Measurements from ENCODE around the gene NEU1. TPM values are rescaled to one million over a fixed set of nuclear protein-coding genes. Genes with fewer than 3 reads are reported as not detected.
"Not testable (repeated sequence)": the region's sequence is repeated elsewhere in the genome, so short reads cannot be mapped to it uniquely, and the experiment has no call there.

The NEU1 gene
- total and polyA plus RNA-seq, 5 donors from 2014 or later, result 26.4 to 32.4 (median 29.1) TPM

GRCh38 chr6:31858707-31859106, 3.9 kb downstream of the NEU1 start:
- no peaks in the 10 kb centered on the region for H3K9me3 Mint-ChIP-seq
- Histone ChIP-seq H3K4me1 (ENCODE audit: control insufficient read depth, insufficient read depth, low read length, poor library complexity, severe bottlenecking) (peaks cover 14% of the 10 kb centered on the region), H3K36me3 (ENCODE audit: control insufficient read depth, insufficient read depth, low read length) (peaks cover 12% of the 10 kb centered on the region), H3K9me3 (ENCODE audit: control insufficient read depth in 2 of 2, low read length in 2 of 2) (no peaks in the 10 kb centered on the region), H3K4me3 (ENCODE audit: low read depth, low read length) (no peak overlapping the region), H3K27ac (ENCODE audit: insufficient read depth, low read length, poor library complexity, severe bottlenecking) (no peak overlapping the region), H3K27me3 (ENCODE audit: control insufficient read depth, insufficient read depth, low read length) (no peaks in the 10 kb centered on the region)
- H3K4me1 Mint-ChIP-seq, result peaks cover 4 to 29% (median 14%) of the 10 kb centered on the region in 4 donors
- peak overlapping the region in 1 of 4 donors; percentile 19 for H3K4me3 Mint-ChIP-seq
- ATAC-seq (ENCODE audit: low read depth in 2 of 2) (no peak), DNase-seq (no peak)
- no peaks in the 10 kb centered on the region for H3K27me3 Mint-ChIP-seq
- H3K36me3 Mint-ChIP-seq, result peaks cover 15% of the 10 kb centered on the region
- H3K27ac Mint-ChIP-seq, result no peak overlapping the region

GRCh38 chr6:31857774-31858173, 4.8 kb downstream of the NEU1 start:
- H3K27me3 ChIP-seq (ENCODE audit: control insufficient read depth, insufficient read depth, low read length); H3K4me1 ChIP-seq (ENCODE audit: control insufficient read depth, insufficient read depth, low read length, poor library complexity, severe bottlenecking); H3K27ac Mint-ChIP-seq; H3K27me3 Mint-ChIP-seq; DNase-seq; H3K27ac ChIP-seq (ENCODE audit: insufficient read depth, low read length, poor library complexity, severe bottlenecking); H3K4me3 ChIP-seq (ENCODE audit: low read depth, low read length); H3K9me3 ChIP-seq (ENCODE audit: control insufficient read depth in 2 of 2, low read length in 2 of 2); H3K4me3 Mint-ChIP-seq; ATAC-seq (ENCODE audit: low read depth in 2 of 2); H3K9me3 Mint-ChIP-seq: not testable (repeated sequence)
- H3K36me3 ChIP-seq (ENCODE audit: control insufficient read depth, insufficient read depth, low read length), result peaks cover 12% of the 10 kb centered on the region
- peaks cover 15% of the 10 kb centered on the region for H3K36me3 Mint-ChIP-seq
- H3K4me1 Mint-ChIP-seq, result peaks cover 1 to 20% (median 10%) of the 10 kb centered on the region in 4 donors

GRCh38 chr6:31851980-31852718, 10.5 kb downstream of the NEU1 start:
- H3K9me3 Mint-ChIP-seq, H3K27ac Mint-ChIP-seq: not testable (repeated sequence)

GRCh38 chr6:31851485-31851832, 11.2 kb downstream of the NEU1 start:
- Histone ChIP-seq H3K4me3 (ENCODE audit: low read depth, low read length) (no peak overlapping the region), H3K4me1 (ENCODE audit: control insufficient read depth, insufficient read depth, low read length, poor library complexity, severe bottlenecking) (no peaks in the 10 kb centered on the region), H3K27me3 (ENCODE audit: control insufficient read depth, insufficient read depth, low read length) (no peaks in the 10 kb centered on the region), H3K27ac (ENCODE audit: insufficient read depth, low read length, poor library complexity, severe bottlenecking) (no peak overlapping the region), H3K9me3 (ENCODE audit: control insufficient read depth in 2 of 2, low read length in 2 of 2) (no peaks in the 10 kb centered on the region), H3K36me3 (ENCODE audit: control insufficient read depth, insufficient read depth, low read length) (no peaks in the 10 kb centered on the region)
- Mint-ChIP-seq H3K27ac (no peak overlapping the region), H3K36me3 (no peaks in the 10 kb centered on the region), H3K4me3 (no peak overlapping the region), H3K4me1 (peaks cover 0 to 2% (median 0%) of the 10 kb centered on the region in 4 donors), H3K27me3 (no peaks in the 10 kb centered on the region), H3K9me3 (no peaks in the 10 kb centered on the region)
- ATAC-seq (ENCODE audit: low read depth in 2 of 2) (no peak), DNase-seq (no peak)

More at GRCh38 chr6:31851980-31852718, 10.5 kb downstream of the NEU1 start:
- not testable (repeated sequence) for H3K4me1 ChIP-seq (ENCODE audit: control insufficient read depth, insufficient read depth, low read length, poor library complexity, severe bottlenecking); H3K4me3 Mint-ChIP-seq; H3K4me1 Mint-ChIP-seq; H3K36me3 ChIP-seq (ENCODE audit: control insufficient read depth, insufficient read depth, low read length); H3K27me3 Mint-ChIP-seq; H3K36me3 Mint-ChIP-seq; H3K27ac ChIP-seq (ENCODE audit: insufficient read depth, low read length, poor library complexity, severe bottlenecking); ATAC-seq (ENCODE audit: low read depth in 2 of 2); H3K9me3 ChIP-seq (ENCODE audit: control insufficient read depth in 2 of 2, low read length in 2 of 2); H3K27me3 ChIP-seq (ENCODE audit: control insufficient read depth, insufficient read depth, low read length); H3K4me3 ChIP-seq (ENCODE audit: low read depth, low read length); DNase-seq

- ATAC-seq (ENCODE audit: low read depth in 2 of 2) (no peak), DNase-seq (no peak)
- H3K4me1 Mint-ChIP-seq, result peaks cover 0 to 2% (median 0%) of the 10 kb centered on the region in 4 donors
- H3K27ac Mint-ChIP-seq, result no peak overlapping the region
- H3K9me3 Mint-ChIP-seq, result no peaks in the 10 kb centered on the region
- no peaks in the 10 kb centered on the region for H3K36me3 Mint-ChIP-seq
- Histone ChIP-seq H3K9me3 (ENCODE audit: control insufficient read depth in 2 of 2, low read length in 2 of 2) (no peaks in the 10 kb centered on the region), H3K4me3 (ENCODE audit: low read depth, low read length) (no peak overlapping the region), H3K36me3 (ENCODE audit: control insufficient read depth, insufficient read depth, low read length) (no peaks in the 10 kb centered on the region), H3K27me3 (ENCODE audit: control insufficient read depth, insufficient read depth, low read length) (no peaks in the 10 kb centered on the region), H3K27ac (ENCODE audit: insufficient read depth, low read length, poor library complexity, severe bottlenecking) (no peak overlapping the region), H3K4me1 (ENCODE audit: control insufficient read depth, insufficient read depth, low read length, poor library complexity, severe bottlenecking) (no peaks in the 10 kb centered on the region)
- no peak overlapping the region for H3K4me3 Mint-ChIP-seq
- no peaks in the 10 kb centered on the region for H3K27me3 Mint-ChIP-seq
Observed at GRCh38 chr6:31850765-31851484, 11.7 kb downstream of the NEU1 start.

GRCh38 chr6:31847276-31847978, 15.2 kb downstream of the NEU1 start:
- ATAC-seq (ENCODE audit: low read depth in 2 of 2) (no peak), DNase-seq (no peak)
- H3K9me3 ChIP-seq (ENCODE audit: control insufficient read depth in 2 of 2, low read length in 2 of 2), result no peaks in the 10 kb centered on the region
- H3K4me1 ChIP-seq (ENCODE audit: control insufficient read depth, insufficient read depth, low read length, poor library complexity, severe bottlenecking), result no peaks in the 10 kb centered on the region
- H3K27me3 ChIP-seq (ENCODE audit: control insufficient read depth, insufficient read depth, low read length), result no peaks in the 10 kb centered on the region
- no peak overlapping the region for H3K4me3 ChIP-seq (ENCODE audit: low read depth, low read length)
- no peaks in the 10 kb centered on the region for H3K36me3 Mint-ChIP-seq
- peaks cover 0 to 5% (median 1%) of the 10 kb centered on the region in 4 donors for H3K4me1 Mint-ChIP-seq
- no peaks in the 10 kb centered on the region for H3K36me3 ChIP-seq (ENCODE audit: control insufficient read depth, insufficient read depth, low read length)
- H3K4me3 Mint-ChIP-seq, result no peak overlapping the region
- H3K27ac Mint-ChIP-seq, result no peak overlapping the region
- H3K9me3 Mint-ChIP-seq, result no peaks in the 10 kb centered on the region
- no peak overlapping the region for H3K27ac ChIP-seq (ENCODE audit: insufficient read depth, low read length, poor library complexity, severe bottlenecking)
- H3K27me3 Mint-ChIP-seq, result no peaks in the 10 kb centered on the region

GRCh38 chr6:31844507-31844906, 18.1 kb downstream of the NEU1 start:
- H3K27me3 ChIP-seq (ENCODE audit: control insufficient read depth, insufficient read depth, low read length), result no peaks in the 10 kb centered on the region
- no peaks in the 10 kb centered on the region for H3K27me3 Mint-ChIP-seq

More at GRCh38 chr6:31844507-31844906, 18.1 kb downstream of the NEU1 start:
- Histone ChIP-seq H3K4me1 (ENCODE audit: control insufficient read depth, insufficient read depth, low read length, poor library complexity, severe bottlenecking) (no peaks in the 10 kb centered on the region), H3K36me3 (ENCODE audit: control insufficient read depth, insufficient read depth, low read length) (peaks cover 16% of the 10 kb centered on the region), H3K27ac (ENCODE audit: insufficient read depth, low read length, poor library complexity, severe bottlenecking) (no peak overlapping the region), H3K4me3 (ENCODE audit: low read depth, low read length) (no peak overlapping the region), H3K9me3 (ENCODE audit: control insufficient read depth in 2 of 2, low read length in 2 of 2) (no peaks in the 10 kb centered on the region)
- DNase-seq, result no peak
- H3K36me3 Mint-ChIP-seq, result peaks cover under 1% of the 10 kb centered on the region
- peaks cover 0 to under 1% (median 0%) of the 10 kb centered on the region in 7 donors for H3K9me3 Mint-ChIP-seq
- ATAC-seq (ENCODE audit: low read depth in 2 of 2), result no peak
- no peak overlapping the region for H3K27ac Mint-ChIP-seq
- no peak overlapping the region for H3K4me3 Mint-ChIP-seq
- peaks cover 4 to 6% (median 5%) of the 10 kb centered on the region in 4 donors for H3K4me1 Mint-ChIP-seq
